ENCODE data around the gene RNF151.
"Not testable (repeated sequence)": the region's sequence is repeated elsewhere in the genome, so short reads cannot be mapped to it uniquely, and the experiment has no call there.

Gene RNF151

GRCh38 chr16:1938910-1939309 lies 27.7 kb upstream of the RNF151 start:
- no peaks in the 10 kb centered on the region for H3K9me2 ChIP-seq (replicated peaks; ENCODE audit: insufficient read depth, low read length)
- no peaks in the 10 kb centered on the region for H3K9me3 ChIP-seq (ENCODE audit: insufficient read depth, low read length)
- H3K4me3 ChIP-seq (ENCODE audit: insufficient read depth, low read length, poor library complexity, severe bottlenecking): no peak overlapping the region
- H3F3A ChIP-seq (ENCODE audit: insufficient read depth): no peaks in the 10 kb centered on the region
- no peaks in the 10 kb centered on the region for H3K36me3 ChIP-seq (ENCODE audit: low read length)
- no peaks in the 10 kb centered on the region for H3K79me2 ChIP-seq (ENCODE audit: insufficient read depth, low read length)
- TF ChIP-seq CTCF (IDR thresholded peaks at IDR 0.05; ENCODE audit: insufficient read depth, low read length, poor library complexity, severe bottlenecking): no peak
- no peak overlapping the region for H3K27ac ChIP-seq (ENCODE audit: low read depth, low read length)
- no peak overlapping the region for H3K9ac ChIP-seq (ENCODE audit: low read length)
- H3K27me3 ChIP-seq (ENCODE audit: low read length): no peaks in the 10 kb centered on the region
- no peaks in the 10 kb centered on the region for H4K20me1 ChIP-seq (ENCODE audit: low read depth, low read length)
- no peak overlapping the region for H2AFZ ChIP-seq (ENCODE audit: low read depth, low read length, severe bottlenecking)
- no peak overlapping the region for H3K4me2 ChIP-seq (ENCODE audit: low read depth, low read length, poor library complexity, severe bottlenecking)

DNA sequence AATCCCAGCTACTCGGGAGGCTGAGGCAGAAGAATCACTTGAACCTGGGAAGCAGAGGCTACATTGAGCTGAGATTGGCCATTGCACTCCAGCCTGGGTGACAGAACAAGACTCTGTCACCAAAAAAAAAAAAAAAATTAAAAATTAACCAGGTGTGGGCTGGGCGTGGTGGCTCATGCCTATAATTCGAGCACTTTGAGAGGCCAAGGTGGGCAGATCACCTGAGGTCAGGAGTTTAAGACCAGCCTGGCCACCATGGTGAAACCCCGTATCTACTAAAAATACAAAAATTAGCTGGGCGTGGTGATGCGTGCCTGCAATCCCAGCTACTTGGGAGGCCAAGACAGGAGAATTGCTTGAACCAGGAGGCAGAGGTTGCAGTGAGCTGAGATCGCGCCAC lies 26.8 kb upstream of the RNF151 start:
- H3K4me2 ChIP-seq (ENCODE audit: low read depth, low read length, poor library complexity, severe bottlenecking); H3K79me2 ChIP-seq (ENCODE audit: insufficient read depth, low read length); H2AFZ ChIP-seq (ENCODE audit: low read depth, low read length, severe bottlenecking); H3K27me3 ChIP-seq (ENCODE audit: low read length); H3F3A ChIP-seq (ENCODE audit: insufficient read depth); H3K27ac ChIP-seq (ENCODE audit: low read depth, low read length); H3K36me3 ChIP-seq (ENCODE audit: low read length); H3K4me3 ChIP-seq (ENCODE audit: insufficient read depth, low read length, poor library complexity, severe bottlenecking); H4K20me1 ChIP-seq (ENCODE audit: low read depth, low read length); H3K9me3 ChIP-seq (ENCODE audit: insufficient read depth, low read length); H3K9me2 ChIP-seq (replicated peaks; ENCODE audit: insufficient read depth, low read length); H3K9ac ChIP-seq (ENCODE audit: low read length): not testable (repeated sequence)

- Histone ChIP-seq H3K4me2 (ENCODE audit: low read depth, low read length, poor library complexity, severe bottlenecking) (no peak overlapping the region), H3K9me3 (ENCODE audit: insufficient read depth, low read length) (no peaks in the 10 kb centered on the region), H3K27me3 (ENCODE audit: low read length) (no peaks in the 10 kb centered on the region), H2AFZ (ENCODE audit: low read depth, low read length, severe bottlenecking) (no peak overlapping the region), H3K36me3 (ENCODE audit: low read length) (no peaks in the 10 kb centered on the region), H4K20me1 (ENCODE audit: low read depth, low read length) (no peaks in the 10 kb centered on the region), H3F3A (ENCODE audit: insufficient read depth) (no peaks in the 10 kb centered on the region), H3K9ac (ENCODE audit: low read length) (no peak overlapping the region), H3K9me2 (replicated peaks; ENCODE audit: insufficient read depth, low read length) (no peaks in the 10 kb centered on the region), H3K27ac (ENCODE audit: low read depth, low read length) (no peak overlapping the region), H3K79me2 (ENCODE audit: insufficient read depth, low read length) (no peaks in the 10 kb centered on the region), H3K4me3 (ENCODE audit: insufficient read depth, low read length, poor library complexity, severe bottlenecking) (no peak overlapping the region)
- TF ChIP-seq EZH2phosphoT487 (conservative IDR thresholded peaks at IDR 0.05; ENCODE audit: low read length) (no peak), CTCF (IDR thresholded peaks at IDR 0.05; ENCODE audit: insufficient read depth, low read length, poor library complexity, severe bottlenecking) (no peak)
Measured at GRCh38 chr16:1940273-1941161, 26.1 kb upstream of the RNF151 start.

Data from SU-DHL-6 (cell line).